Nephron (organoid): ENCODE measurements around the gene SGSM1.
A peak's percentile ranks its signal among the peaks of the same experiment; 100 is the strongest.

ENCODE experiments used
- H3K27ac Mint-ChIP-seq, 3 experiments: 2 replicates each; pipeline ENCODE4 v1.8.0; 2020; ENCODE audit warnings: mixed read lengths in 3 of 3, mild to moderate bottlenecking in 2 of 3, moderate library complexity in 1 of 3
- H3K27me3 Mint-ChIP-seq: 2 replicates; pipeline ENCODE4 v1.8.0; 2021; ENCODE audit warnings: low read depth, mild to moderate bottlenecking, moderate library complexity, mixed read lengths
- H3K36me3 Mint-ChIP-seq: 2 replicates; pipeline ENCODE4 v1.8.0; 2020; ENCODE audit warnings: low read depth, mixed read lengths
- H3K4me1 Mint-ChIP-seq: 2 replicates; pipeline ENCODE4 v1.8.0; 2020; ENCODE audit warnings: mixed read lengths
- H3K4me3 Mint-ChIP-seq, 3 experiments: 2 replicates each; pipeline ENCODE4 v1.8.0; 2020; ENCODE audit warnings: mild to moderate bottlenecking in 3 of 3, mixed read lengths in 3 of 3, moderate library complexity in 2 of 3
- H3K9me3 Mint-ChIP-seq: 2 replicates; pipeline ENCODE4 v1.8.0; 2020; ENCODE audit warnings: mixed read lengths
- TF ChIP-seq, protein P1 (sequence below), 3 experiments: fragments of 200-600 bp; sonication (generic); IDR thresholded peaks; one replicate each; pipeline ENCODE4 v1.5.0; 2021; ENCODE audit warnings: antibody characterized with exemption in 3 of 3; ENCODE audit not compliant: unreplicated experiment in 3 of 3

The SGSM1 gene

DNA sequence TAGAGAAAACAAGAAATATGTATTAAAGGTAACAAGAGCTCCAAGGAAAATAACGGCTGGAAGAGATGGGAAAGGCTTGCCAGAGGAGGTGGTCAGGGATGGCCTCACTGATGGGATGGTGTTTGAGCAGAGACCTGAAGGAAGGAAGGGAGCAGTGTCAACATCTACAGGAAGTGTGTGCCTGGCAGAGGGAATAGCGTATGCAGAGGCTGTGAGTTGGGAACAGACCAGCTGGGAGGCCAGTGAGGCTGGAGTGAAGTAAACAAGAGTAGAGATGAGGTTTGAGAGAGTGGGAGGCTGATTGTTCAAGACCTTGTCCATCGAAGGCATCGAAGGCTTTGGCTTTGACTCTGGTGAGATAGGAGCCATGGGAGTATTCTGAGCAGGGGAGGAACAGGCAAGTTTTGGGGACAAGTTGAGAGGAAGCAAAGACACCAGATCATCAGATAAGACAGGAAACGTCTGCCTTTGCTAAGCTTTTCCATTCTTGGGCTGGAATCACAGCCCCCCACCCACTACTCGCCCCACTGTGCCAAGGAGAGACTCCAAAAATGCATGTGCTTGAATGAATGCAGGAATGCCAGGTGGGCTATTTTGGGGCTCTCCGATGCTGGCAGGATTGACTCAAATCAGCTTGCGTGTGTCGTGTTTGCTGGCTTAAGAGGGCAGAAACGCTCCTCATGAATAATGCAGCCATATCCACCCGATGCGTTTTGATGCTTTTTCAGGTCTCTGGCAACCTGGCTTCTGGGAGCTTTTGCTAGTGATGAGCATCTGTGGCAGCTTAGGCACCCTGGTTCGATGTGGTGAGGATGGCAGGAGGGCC, 7.2 kb downstream of the SGSM1 start:
- TF ChIP-seq, protein P1, sequence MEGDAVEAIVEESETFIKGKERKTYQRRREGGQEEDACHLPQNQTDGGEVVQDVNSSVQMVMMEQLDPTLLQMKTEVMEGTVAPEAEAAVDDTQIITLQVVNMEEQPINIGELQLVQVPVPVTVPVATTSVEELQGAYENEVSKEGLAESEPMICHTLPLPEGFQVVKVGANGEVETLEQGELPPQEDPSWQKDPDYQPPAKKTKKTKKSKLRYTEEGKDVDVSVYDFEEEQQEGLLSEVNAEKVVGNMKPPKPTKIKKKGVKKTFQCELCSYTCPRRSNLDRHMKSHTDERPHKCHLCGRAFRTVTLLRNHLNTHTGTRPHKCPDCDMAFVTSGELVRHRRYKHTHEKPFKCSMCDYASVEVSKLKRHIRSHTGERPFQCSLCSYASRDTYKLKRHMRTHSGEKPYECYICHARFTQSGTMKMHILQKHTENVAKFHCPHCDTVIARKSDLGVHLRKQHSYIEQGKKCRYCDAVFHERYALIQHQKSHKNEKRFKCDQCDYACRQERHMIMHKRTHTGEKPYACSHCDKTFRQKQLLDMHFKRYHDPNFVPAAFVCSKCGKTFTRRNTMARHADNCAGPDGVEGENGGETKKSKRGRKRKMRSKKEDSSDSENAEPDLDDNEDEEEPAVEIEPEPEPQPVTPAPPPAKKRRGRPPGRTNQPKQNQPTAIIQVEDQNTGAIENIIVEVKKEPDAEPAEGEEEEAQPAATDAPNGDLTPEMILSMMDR (IDR thresholded peaks at IDR 0.05; ENCODE audit: unreplicated experiment in 3 of 3): no peak
- Mint-ChIP-seq H3K27me3 (peaks cover 11% of the 10 kb centered on the region), H3K36me3 (peaks cover 4% of the 10 kb centered on the region), H3K9me3 (peaks cover 11% of the 10 kb centered on the region), H3K27ac (no peak overlapping the region), H3K4me1 (peaks cover 12% of the 10 kb centered on the region), H3K4me3 (no peak overlapping the region)

DNA sequence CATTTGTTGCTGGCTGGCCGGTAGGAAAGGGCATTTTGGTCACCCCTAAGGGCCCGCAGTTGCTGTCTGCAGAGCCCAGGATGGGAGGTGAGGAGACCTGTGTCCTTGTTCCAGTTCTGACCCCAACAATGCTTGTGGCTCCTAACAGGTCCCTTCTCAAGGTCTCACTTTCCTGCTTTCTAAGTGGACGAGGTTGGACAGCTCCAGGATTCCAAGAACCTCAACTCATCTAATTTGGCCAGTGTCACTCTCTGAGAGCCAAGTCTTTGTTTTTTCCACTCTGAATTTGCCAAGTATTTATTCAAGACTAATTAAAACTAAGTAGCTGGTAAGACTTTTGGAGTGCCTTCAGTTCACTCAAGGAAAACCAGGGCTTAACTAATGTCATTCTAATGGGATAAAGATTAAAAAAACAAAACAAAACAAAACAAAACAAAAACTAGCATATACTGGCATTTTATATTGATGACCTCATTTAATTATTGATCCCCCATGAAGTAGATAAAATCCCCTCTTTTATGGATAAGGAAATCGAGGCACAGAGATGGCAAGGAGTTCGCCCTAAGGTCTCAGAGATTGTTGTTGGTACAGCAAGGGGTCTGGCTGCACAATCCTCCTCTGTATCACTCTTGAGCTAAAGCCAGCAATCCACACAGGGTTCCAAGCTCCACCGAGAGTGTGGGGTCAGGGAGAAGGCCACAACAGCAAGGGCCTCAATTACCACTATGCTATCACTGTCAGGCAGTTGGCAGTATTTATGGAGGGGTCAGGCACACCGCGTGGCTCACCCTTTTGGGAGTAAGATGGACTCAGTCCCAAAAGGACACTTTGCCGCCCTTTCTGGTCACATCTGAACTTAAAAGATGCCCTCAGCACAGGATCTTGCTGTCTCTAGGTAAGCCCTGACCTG, 8.1 kb downstream of the SGSM1 start:
- H3K36me3 Mint-ChIP-seq: peaks cover 4% of the 10 kb centered on the region
- peaks cover 12% of the 10 kb centered on the region for H3K4me1 Mint-ChIP-seq
- H3K27ac Mint-ChIP-seq: no peak overlapping the region
- no peak overlapping the region for H3K4me3 Mint-ChIP-seq
- peaks cover 11% of the 10 kb centered on the region for H3K9me3 Mint-ChIP-seq
- H3K27me3 Mint-ChIP-seq: peaks cover 11% of the 10 kb centered on the region
- TF ChIP-seq, protein P1 (IDR thresholded peaks at IDR 0.05; ENCODE audit: unreplicated experiment in 3 of 3): no peak

DNA sequence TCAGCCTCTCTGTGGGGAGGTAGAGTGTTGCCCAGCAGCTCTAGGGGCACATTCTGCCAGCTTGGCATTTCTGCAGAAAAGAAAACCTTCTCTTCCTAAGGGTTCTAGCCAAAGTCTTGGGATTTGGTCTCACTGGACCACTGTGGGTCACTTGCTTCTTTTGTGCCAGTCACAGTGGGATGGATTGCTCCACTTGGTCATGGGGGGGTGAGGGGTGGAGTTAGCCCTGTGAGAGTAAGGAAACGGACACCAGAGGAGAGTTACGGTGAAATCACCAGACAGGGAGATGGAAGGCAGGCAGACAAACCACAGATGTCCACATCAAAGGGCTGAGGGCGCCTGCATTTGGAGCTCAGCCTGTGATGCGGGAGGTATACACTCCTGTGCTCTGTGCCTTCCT, 10.8 kb downstream of the SGSM1 start:
- Mint-ChIP-seq H3K9me3 (peaks cover 11% of the 10 kb centered on the region), H3K4me3 (no peak overlapping the region), H3K27ac (no peak overlapping the region), H3K4me1 (no peaks in the 10 kb centered on the region), H3K27me3 (peaks cover 14% of the 10 kb centered on the region), H3K36me3 (peaks cover 4% of the 10 kb centered on the region)
- TF ChIP-seq, protein P1 (IDR thresholded peaks at IDR 0.05; ENCODE audit: unreplicated experiment in 3 of 3): no peak

DNA sequence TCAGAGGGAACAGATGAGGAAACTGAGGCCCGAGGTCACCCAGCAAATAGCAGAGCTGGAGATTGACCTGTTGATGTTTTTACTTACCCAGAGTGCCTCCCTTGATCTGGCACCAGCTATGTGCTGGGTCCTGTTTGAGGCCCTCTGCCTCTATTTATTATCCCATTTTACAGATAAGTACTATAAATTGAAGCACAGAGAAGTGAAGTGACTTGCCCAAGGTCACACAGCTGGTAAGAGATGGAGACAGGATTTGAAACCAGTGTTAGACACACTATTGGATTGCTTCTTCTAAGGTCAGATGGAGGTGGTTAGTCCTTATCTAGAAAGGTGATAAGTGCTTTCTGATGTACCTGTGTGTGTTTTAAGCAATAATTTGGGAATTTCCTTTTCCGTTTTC, 13.5 kb downstream of the SGSM1 start:
- Mint-ChIP-seq H3K36me3 (peaks cover 4% of the 10 kb centered on the region), H3K4me3 (no peak overlapping the region), H3K4me1 (no peaks in the 10 kb centered on the region), H3K27ac (peak overlapping the region in 1 of 3 experiments; percentile 37), H3K27me3 (peaks cover 17% of the 10 kb centered on the region), H3K9me3 (peaks cover 11% of the 10 kb centered on the region)
- TF ChIP-seq, protein P1 (IDR thresholded peaks at IDR 0.05; ENCODE audit: unreplicated experiment in 3 of 3): no peak

DNA sequence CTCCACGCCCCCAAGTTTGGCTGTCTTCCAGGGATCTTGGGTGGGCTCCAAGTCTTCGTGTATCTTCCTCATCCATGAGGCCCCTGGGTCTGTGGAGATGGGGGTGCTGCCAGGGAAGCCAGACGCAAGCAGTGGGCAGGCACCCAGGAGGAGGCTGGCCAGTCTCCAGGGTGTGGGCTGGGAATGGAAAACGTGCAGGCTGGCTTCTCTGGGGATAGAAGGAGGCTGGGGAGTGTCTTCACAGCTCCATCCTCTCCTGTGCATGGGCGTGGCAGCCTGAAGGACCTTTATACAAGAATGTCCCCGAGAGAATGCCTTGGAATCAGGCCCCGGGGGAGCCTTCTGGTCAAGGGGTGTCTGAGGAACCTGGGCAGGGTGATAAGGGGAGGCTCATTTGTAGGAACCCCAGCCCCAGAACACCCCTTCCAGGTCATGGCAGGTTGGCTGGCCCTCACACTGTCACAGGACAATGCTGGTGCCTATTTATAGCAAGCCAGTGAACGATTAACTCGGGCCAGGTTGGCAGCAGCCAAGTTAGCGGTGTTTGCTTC, 14.0 kb downstream of the SGSM1 start:
- no peak overlapping the region for H3K4me3 Mint-ChIP-seq
- peaks cover 21% of the 10 kb centered on the region for H3K27me3 Mint-ChIP-seq
- peak overlapping the region in 1 of 3 experiments; percentile 37 for H3K27ac Mint-ChIP-seq
- TF ChIP-seq, protein P1 (IDR thresholded peaks at IDR 0.05; ENCODE audit: unreplicated experiment in 3 of 3): no peak
- H3K36me3 Mint-ChIP-seq: peaks cover 2% of the 10 kb centered on the region
- no peaks in the 10 kb centered on the region for H3K4me1 Mint-ChIP-seq
- peaks cover 9% of the 10 kb centered on the region for H3K9me3 Mint-ChIP-seq
